Kidney glomerular epithelial cell (primary cell): ENCODE results near the gene RPS21.
"Not testable (repeated sequence)": the region's sequence is repeated elsewhere in the genome, so short reads cannot be mapped to it uniquely, and the experiment has no call there.

Experiments
- DNase-seq: peaks from one replicate; lab custom pipeline; 2025; lab: John Stamatoyannopoulos, UW

The RPS21 gene

DNA sequence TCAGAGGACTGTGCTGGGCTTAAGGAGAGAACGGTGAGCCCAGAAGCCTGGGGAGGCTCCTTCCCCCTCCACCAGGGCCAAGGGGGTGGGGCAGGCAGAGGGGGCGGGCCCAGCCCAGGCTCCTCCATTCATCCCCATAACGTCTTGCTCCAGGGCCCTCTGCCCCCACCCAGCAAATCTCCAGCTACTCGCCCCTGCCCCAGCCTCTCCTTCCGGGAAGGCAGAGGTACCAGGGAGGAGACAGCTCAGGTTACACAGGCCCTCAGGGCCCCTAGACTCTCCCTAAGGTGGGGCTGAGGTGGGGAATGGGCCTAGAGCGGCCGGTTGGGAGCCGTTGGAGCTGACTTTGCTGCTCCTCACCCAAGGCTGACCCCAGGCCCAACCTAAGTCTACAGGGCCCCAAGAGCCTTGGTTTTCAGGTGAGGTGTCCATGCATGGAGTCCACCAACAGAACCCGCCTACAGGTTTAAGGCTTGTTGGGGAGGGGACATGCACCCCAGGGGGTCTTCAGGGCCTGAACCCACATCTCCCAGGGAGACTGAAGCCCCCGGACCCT lies 21.0 kb upstream of the RPS21 start:
- DNase-seq: peak; percentile 70

DNA sequence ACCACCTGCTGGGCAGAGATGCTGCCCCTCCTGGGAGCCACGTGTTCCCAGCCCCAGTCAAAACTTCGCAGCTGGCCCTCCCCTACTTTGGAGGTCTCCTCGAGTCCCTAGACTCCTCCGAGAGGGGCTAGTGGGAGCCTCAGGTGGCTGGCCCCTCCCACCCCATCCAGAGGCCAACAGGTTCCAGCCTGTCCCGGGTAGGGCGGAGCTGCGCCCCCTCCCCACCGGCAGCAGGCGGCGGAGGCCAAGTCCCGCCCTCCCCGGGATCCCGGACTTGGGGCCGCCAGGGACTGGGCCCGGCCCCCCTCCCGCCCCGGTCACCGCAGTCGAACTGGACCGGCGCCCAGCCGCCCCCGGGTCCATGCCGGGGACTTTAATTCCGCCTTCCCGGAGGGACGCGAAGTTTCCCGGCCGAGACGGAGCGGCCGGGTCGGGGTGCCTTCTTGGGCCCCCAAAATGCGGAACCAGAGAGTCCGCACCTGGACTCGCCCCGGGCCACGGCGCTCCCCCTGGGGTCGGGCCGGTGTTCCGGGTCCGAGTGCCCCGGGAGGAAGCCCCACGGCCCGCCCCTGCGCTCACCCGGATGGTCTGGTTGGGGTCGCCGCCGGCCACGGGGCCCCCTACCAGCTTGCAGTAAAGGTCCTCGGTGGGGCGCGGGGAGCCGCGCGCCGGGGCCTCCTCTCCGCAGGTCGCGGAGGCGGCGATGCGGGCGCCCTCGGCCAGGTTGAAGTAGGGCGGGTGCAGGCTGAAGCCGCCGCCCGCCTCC lies 20.4 kb upstream of the RPS21 start:
- no peak for DNase-seq

DNA sequence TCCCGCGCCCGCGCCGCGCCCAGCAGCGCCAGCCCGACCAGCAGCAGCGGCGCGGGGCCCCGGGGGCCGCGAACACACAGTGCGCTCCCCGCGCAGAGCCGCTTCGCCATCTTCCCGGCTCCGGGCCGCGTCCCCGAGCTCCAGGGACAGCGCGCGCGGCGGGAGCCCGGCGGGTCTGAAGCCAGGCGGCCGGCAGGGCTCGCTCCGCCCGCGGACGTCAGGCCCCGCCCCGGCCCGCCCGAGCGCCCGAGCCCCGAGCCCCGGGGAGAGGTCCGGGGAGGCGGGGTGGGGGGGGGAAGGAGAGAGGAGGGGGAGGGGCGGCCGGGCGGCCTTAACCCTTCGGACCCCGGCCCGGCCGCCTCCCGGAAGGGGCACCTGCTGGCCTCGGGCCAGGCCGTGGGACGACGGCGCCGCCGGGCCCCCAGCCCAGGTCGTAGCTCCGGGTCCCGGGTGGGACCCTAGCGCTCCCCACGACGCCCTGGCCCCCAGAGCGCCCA lies 19.7 kb upstream of the RPS21 start, which contains the start of gene LAMA5:
LAMA5 (minus strand) TSS at position 177 of the 497 bp plus-strand sequence; CDS start at position 110, 67 bp downstream.
- no peak for DNase-seq

DNA sequence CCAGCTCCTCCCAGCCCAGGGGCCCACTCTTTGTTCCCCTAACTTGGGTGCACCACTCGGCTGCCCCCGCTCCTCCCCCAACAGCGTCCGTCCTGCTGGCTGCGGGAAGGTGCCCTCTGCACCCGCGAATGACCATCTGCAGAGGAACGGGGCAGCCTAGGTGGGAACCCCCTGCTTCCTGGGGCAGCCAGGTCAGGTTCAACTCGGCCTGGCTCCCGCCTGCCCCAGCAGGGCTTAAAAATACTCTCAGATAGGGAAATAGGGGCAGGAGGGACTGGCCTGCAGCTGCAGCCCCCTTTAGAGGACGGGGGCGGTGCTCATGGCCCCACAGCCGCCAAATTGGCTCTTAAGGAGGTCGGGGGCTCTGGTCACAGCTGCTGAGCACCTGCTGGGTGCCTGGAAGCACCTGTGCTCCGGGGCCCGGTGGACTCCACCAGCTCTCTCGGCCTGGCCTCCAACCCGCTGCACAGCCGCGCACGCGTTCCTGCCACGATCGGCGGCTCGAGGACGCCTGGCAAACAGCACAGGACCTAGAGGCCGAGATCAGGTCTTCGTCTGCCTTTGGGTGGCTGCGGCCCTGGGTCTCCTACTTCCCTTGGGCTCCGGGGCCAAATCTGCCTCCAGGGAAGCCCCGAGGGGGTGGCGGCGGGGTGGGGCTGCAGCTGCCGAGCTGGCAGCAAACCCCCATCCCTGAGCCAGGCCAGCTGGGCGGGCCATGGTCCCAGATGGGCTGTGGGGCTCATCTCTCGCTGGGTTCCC lies 19.1 kb upstream of the RPS21 start:
- no peak for DNase-seq

DNA sequence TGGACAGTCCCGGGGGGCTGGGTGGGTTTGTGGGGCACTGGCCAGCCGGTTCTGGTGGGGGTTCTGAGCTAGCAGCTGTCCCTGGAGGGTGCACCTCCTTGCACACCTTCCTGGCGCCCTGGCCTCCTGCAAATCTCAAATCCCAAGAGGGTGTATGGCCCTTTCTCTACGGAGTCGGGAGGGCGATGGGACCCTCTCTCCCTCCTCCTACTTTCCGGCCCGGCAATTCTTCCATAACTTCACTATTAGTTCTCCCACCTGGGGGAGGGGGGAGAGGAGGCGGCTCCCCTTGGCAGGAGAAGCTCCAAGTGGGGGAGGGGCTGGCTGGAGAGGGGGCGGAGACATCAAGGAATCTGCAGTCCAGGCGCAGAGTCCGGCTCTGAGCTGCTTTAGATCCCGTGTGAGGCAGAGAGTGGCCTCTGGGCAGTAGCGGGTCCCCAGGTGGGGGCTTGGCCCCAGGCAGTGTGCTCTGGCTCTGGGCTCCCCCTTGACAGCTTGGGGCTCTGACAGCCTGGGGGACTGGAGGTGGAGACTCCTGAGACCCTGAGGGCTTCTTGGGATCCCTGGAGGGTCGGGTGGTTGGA lies 18.4 kb upstream of the RPS21 start:
- DNase-seq: peak; percentile 25

DNA sequence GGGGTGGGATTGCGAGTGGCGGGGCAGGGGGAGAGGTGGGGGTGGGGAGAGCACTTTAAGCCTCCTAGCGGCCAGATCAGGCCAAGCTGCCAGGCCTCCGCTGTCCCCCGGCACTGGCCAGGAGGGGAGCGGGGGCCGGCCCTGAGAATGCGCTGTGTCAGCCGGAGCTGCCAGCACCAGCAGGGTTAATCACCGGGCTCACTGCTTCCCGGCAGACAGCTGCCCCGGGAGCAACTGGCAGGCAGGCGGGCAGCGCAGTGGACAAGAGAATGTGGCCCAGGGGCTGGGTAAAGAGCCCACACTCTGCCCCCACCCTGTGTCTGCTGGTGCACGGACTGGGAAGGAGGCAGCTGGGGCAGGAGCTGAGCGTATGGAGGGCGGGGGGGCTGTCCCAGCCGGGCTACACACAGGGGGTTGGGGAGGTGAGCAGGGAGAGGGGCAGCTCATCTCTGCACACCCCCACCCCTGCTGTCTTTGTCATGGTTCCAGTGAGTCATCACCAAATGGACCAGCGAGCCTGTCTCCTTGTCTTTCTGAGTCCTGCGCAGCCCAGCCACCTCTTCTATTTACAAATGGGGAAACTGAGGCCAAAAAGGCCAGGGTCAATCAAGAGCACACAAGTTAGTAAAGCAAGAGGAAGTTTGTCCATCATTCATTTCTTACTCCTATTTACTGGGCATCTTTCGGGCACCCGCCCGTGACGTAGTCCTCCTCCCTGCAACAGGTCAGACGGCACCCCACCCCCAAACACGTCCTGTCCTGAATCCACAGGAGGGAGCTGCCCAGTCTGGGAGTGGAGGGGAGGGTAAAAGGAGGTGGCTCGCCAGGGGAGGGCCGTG lies 17.7 kb upstream of the RPS21 start:
- peak; percentile 89 for DNase-seq

DNA sequence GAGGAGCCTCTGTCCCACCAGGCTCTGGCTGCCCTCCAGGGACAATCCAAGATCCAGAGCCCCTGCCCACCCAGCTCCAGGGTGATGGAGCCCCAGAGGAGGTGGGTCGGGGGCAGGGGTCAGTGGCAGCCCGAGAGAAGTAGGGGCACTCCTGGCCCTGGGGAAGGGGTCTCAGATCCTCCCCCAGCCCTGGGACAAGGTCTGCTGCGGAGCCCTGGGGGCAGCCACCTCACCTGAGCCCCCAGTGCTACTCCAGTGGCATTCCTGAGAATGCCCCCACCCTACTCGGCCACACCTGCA lies 17.1 kb upstream of the RPS21 start:
- no peak for DNase-seq

DNA sequence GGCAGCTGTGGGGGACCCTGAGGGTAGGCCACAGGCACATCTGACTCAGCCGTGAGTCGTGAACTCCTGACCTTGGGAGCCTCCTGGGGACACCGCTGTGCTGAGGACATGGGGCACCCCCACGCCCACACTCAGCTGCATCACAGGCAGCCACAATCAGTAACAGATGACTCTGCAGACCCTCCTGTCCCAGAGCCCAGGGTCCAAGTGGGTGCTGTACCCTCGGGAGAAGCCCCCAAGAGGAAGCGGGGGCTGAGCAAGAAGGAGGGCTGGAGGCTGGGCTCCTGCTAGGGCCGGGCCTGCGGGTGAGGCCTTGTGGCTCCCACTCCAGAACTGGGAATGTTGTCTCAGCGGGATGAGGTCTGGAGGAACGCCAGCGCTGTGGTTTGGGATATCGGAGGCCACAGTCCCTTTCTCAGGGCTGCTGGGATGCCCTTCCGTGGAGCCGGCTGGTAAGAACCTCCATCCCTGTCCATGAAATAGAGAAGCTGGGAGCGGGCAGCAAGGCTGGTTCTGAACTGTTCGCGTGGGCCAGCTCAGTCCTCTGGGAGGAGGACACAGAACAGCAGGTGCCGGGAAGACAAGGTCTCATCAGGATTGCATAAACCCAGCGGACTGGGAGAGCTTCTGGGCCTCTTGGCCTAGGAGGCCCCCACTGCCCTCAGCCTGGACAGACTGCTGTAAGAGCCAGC lies 16.6 kb upstream of the RPS21 start:
- DNase-seq: peak; percentile 53

DNA sequence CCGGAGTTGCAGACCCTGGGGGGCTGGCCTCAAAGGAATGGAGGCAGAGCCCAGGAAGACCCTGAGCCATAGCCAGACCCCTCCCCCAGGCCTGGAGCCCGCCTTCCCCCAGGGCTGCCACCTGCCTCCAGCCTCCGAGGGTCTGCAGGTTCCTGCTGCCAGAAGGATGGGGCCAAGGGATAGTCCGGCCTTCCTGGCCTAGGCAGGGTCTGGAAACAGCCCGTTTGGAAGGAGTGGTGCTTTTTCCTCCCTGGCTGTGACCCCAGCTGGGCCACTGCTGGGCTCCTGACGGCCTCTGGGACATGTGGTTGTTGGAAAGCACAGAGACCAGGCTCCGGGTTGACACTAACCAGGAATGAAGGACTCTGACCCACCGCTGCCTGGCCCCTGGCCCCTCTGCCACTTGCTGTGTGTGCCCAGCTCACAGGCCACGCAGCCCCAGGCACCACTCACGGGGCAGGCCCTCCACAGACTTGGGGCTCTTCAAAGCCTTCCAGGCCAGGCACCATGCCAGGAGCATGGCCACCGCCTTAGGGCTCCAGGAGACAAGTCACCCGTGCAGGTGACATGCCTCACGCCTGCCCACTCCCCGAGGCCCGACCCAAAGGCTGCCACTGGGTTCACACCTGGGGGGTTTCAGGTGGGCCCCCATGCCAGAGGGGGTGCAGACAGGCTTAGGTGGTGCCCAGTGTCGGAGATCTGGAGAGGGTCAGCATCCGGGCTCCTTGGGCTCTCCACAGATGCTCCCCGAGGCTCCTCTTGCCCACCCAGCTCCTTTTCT lies 15.9 kb upstream of the RPS21 start:
- DNase-seq: no peak

DNA sequence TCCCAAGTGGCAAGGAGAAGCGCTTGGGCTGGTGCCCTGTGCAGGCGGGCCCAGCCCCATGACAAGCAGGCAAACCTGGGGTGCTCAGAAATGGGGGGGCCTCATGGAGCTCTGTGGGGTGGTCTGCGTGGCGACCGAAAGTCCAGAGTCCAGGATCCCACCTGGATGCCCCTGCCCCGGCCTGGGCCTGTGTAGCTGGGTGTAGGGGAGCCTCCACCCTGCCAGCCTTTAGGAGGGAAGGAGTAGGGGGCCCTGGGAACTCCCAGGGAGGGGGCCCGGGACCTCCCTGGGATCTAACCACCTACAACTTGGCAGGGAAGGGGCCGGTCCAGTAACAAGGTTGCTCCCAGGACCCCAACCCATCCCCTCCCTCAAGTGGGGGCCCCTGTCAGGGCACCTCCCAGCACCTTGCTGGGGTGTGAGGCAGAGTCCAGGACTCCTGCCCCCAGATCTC lies 15.3 kb upstream of the RPS21 start:
- DNase-seq: no peak

DNA sequence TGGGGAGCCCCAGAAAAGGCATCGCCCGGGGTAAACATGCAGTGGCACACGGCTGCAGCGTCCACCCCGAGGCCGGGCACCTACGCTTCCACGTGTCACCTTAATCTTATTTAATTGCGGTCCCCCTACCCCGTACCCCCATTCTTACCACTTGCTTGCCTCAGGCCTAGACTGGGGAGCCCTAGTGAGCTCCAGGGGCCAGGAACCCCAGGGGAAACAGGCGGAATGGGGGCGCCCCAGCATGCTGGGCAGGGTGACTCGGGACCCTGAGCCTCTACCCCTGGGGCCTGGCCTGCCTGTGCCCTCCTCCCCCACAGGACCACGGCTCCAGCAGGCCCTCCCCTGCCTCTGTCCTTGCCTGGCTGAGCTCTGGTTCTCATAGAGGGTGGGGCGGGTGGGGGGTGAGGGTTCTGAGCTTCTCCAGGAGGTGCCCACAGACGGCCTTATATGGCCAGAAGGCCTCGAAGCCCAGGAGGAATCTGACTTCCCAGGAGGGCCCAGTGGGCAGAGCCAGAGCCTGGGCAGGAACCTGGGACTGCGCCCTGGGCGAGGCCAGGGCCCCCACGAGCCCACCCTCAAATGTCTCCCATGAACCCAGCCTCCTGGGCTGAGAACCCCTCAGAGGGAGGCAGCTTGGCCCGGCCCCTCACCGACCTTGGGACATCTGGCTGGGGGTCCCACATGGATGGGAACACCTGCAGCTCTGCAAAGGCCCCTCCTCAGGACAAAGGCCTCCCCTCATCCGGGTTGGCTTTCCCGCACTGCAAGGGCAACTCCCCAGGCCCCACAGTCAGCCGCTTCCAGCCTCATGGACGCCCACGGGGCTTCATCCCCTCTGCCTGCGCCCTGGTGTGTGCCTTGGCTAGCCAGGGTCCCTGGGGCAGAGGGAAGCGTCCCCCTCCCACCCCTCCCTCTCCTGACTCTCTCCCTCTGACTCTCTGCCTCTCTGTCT lies 14.6 kb upstream of the RPS21 start:
- peak; percentile 62 for DNase-seq

DNA sequence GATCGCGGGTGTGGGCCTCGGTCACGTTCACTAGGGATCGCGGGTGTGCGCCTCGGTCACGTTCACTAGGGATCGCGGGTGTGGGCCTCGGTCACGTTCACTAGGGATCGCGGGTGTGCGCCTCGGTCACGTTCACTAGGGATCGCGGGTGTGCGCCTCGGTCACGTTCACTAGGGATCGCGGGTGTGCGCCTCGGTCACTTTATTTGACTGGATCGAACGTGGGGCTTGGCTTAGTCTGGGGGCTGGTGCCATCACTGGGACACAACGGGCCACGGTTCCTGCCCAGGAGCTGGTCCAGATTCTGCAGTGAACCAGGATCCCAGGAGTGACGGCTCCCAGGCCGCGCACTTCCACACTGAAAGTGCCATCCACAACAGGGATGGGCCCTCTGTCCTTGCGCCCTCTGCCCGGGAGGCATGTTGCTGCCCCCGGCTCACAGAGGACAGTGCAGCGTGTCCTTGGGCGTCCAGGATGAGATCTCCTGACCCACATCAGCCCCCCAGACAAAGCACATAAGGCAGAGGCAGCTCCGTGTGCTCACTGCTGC lies 13.2 kb upstream of the RPS21 start:
- not testable (repeated sequence) for DNase-seq

DNA sequence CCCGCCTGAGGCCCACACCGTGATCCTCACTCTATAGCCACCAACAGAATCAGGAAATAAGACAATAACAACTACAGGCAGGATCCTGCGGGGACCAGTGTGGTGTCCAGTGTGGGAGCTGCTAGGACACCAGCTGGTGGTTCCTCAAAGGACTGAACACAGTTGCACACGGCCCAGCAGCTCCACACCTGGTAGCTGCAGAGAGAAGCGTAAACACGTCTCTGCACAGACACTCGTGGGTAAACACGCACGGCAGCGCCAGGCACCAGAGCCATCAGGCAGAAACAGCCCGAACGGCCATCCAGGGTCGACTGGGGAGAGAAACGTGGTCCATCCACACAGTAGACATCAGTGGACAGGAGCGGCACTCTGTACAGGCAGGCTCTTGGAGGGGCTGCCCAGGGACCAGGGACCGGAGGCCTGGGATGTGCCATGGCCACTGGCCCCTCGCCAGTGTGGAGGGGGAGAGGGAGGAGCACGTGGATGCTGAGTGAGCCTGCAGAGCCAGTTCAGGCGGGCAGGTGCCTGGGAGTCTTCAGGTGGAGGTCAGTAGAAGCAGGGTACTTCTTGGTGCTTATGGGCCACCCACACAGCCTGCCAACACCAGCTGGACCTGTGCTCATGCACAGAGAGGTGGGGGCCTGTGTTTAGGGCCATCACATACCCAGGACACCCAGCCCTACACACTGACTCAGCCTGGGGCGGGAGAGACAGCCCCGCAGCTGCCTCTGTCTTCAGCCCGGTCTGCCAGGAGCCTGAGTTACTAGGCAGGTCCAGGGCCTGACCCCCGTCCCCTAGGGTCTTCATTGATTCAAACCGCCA lies 12.4 kb upstream of the RPS21 start:
- no peak for DNase-seq

DNA sequence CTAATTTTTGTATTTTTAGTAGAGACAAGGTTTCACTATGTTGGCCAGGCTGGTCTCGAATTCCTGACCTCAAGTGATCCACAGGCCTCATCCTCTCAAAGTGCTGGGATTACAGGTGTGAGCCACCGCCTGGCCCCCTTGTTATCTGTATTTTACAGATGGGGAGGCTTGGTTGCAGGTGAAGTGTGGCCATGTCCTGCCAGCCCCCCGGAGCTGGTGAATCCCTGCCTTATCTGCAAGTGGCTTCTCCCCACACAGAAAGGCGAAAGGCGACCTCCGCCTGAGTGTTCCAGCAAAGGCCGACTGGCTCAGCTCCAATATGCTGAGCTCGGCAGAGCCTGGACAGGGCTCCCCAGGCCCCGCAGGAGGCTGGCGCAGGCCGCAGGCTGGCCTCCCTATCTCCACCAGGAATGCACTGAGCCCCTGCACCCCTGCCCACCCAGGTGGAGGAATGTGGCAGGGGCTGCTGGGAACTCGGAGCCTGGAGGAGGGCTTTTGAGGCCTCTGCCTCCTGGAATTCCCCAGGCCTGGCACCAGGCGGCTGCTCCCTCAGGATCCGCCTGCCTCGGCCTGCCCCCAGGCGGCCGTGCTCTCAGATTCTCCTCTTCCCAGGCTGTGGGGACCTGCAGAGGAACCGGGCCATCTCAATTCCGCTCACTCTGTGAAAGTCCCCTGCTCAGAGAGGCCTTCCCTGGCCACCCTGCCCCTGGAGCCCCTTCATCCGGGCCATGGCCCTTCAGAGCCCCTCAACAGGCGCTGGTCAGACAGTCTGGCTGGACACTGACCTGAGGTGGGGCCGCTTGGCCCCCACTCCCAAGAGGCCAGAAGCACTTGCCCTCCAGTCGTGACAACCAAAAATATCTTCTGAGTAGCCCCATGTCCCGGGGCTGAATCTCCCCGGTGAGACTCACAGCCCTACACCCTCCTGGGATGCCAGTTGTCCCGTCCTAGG lies 10.5 kb upstream of the RPS21 start:
- peak; percentile 92 for DNase-seq

DNA sequence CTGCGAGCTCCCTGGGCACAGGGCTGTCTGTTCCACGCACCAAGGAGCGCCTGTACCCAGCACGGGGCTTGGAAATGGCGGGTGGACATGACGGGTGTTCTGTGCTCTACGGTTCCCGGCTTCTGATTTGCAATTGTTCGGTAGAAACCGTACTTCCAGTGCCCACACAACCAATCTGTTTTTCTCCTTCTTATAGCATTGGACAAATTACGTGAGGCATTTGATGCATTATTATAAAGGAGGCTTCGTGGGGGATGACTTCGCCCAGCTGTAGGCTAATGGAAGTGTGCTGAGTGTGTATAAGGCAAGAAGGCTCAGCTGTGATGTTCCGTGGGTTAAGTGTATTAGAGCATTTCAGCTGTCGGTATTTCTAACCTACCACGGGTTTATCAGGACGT lies 9.8 kb upstream of the RPS21 start:
- DNase-seq: no peak

DNA sequence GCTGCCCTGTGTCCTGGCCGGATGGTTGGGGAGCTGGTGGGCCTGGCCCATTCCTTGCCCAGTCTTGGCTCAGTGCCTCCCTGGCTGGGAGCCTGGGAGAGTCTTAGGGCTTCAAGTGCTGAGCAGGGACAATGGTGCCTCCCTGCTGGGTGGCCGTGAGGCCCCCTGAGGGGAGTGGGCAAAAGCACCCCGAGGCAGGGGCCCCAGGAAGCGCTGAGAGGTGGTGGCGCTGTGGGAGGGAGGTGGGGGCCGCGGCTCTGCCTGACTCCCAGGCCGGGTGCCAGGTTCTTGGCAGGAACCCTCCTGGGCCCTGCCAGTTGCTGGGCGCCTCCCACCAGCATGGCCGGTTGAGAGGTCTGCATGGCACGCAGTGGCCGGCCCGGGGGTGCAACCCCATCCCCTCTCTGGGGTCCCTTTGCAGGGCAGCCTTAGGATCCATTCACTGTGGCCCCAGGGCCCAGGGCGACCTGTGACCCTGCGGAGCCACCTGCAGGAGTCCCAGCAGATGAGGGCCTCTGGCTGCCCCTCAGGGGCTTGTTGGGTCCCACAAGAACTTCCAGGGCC lies 9.2 kb upstream of the RPS21 start:
- DNase-seq: no peak
